ENCODE data around the gene PLCG1. TPM values are rescaled to one million over a fixed set of nuclear protein-coding genes. Genes with fewer than 3 reads are reported as not detected.

PLCG1 gene
- total and polyA plus RNA-seq, 2 donors (not counting 3 experiments of a cell fraction or from before 2014, with no cell fraction given) = 164 to 224 TPM

GRCh38 chr20:41169791-41170351, 32.5 kb downstream of the PLCG1 start:
- Histone ChIP-seq H3K79me2 (ENCODE audit: control insufficient read depth, insufficient read depth, low read length) (no peaks in the 10 kb centered on the region), H3K27me3 (ENCODE audit: control insufficient read depth in 2 of 2, insufficient read depth in 2 of 2, low read length in 2 of 2) (no peaks in the 10 kb centered on the region), H3K27ac (ENCODE audit: insufficient read depth, low read depth, low read length) (no peak overlapping the region), H3K4me2 (ENCODE audit: insufficient read depth, low read length) (no peak overlapping the region), H3K9ac (replicated peaks; ENCODE audit: extremely low read depth, insufficient read depth, low read length) (no peak overlapping the region), H3K9me1 (replicated peaks; ENCODE audit: control insufficient read depth, extremely low read depth, insufficient read depth, low read length) (no peaks in the 10 kb centered on the region), H3K9me3 (replicated peaks; ENCODE audit: control insufficient read depth, insufficient read depth, low read length) (no peaks in the 10 kb centered on the region), H3K4me3 (replicated peaks in 1 of 3; ENCODE audit: insufficient read depth in 1 of 3, low read depth in 1 of 3, low read length in 3 of 3) (no peak overlapping the region), H3K4me1 (ENCODE audit: control insufficient read depth, extremely low read depth, insufficient read depth, low read length) (peaks cover 3% of the 10 kb centered on the region), H4K20me1 (replicated peaks; ENCODE audit: control insufficient read depth, extremely low read depth, insufficient read depth, low read length) (no peaks in the 10 kb centered on the region), H2AFZ (ENCODE audit: low read depth, low read length) (no peak overlapping the region), H3K36me3 (ENCODE audit: control insufficient read depth in 2 of 2, extremely low read depth in 1 of 2, insufficient read depth in 2 of 2, low read length in 2 of 2) (peaks cover 39 to 85% of the 10 kb centered on the region in 2 experiments)
- FAIRE-seq = no peak
- CTCF ChIA-PET = interaction anchor here (0.5 to 2.5 kb wide), 9 partner anchors 12 to 173 kb away, joined by 3 to 24 read pairs (median 5); partner anchors contain the start of gene LPIN3
- POLR2A ChIA-PET = no interaction called here
- intact Hi-C loops (cut with micrococcal nuclease) = no loop called here
- dilution Hi-C loops (cut with MboI; ENCODE audit: extremely low pct_ligation_motif_present, low sequenced_read_pairs) = no loop called here
- no peak for TF ChIP-seq FOS (IDR thresholded peaks at IDR 0.05; ENCODE audit: borderline replicate concordance, insufficient read depth, low read length)
- TF ChIP-seq POLR2A (IDR thresholded peaks at IDR 0.05; ENCODE audit: low read depth, low read length) = no peak
- TF ChIP-seq, protein P1, sequence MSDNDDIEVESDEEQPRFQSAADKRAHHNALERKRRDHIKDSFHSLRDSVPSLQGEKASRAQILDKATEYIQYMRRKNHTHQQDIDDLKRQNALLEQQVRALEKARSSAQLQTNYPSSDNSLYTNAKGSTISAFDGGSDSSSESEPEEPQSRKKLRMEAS (IDR thresholded peaks at IDR 0.05; ENCODE audit: insufficient read depth, insufficient read length) = no peak
- no peak for TF ChIP-seq POLR2AphosphoS5 (IDR thresholded peaks at IDR 0.05; ENCODE audit: insufficient read depth, low read depth, low read length)
- no peak for TF ChIP-seq JUN (IDR thresholded peaks at IDR 0.05; ENCODE audit: borderline replicate concordance, insufficient read depth, insufficient read length, low read depth)
- no peak for TF ChIP-seq GATA2 (IDR thresholded peaks at IDR 0.05; ENCODE audit: insufficient read depth, insufficient read length, low read depth, low read length)
- TF ChIP-seq MYC (IDR thresholded peaks at IDR 0.05; ENCODE audit: low read depth, low read length) = no peak
- no peak for TF ChIP-seq CTCF (IDR thresholded peaks at IDR 0.05; ENCODE audit: extremely low read depth in 1 of 2, insufficient read depth in 1 of 2, low read depth in 1 of 2, low read length in 2 of 2)
- TF ChIP-seq EZH2 (IDR thresholded peaks at IDR 0.05; ENCODE audit: borderline replicate concordance, low read depth, low read length, severe bottlenecking) = no peak
- no peak for DNase-seq (ENCODE audit: low read depth, low spot score)
- no TSS peak for BruUV-seq (replicated peaks)

All from endothelial cell of umbilical vein (primary cell).